ENCODE data around the gene CERS3.

DNA sequence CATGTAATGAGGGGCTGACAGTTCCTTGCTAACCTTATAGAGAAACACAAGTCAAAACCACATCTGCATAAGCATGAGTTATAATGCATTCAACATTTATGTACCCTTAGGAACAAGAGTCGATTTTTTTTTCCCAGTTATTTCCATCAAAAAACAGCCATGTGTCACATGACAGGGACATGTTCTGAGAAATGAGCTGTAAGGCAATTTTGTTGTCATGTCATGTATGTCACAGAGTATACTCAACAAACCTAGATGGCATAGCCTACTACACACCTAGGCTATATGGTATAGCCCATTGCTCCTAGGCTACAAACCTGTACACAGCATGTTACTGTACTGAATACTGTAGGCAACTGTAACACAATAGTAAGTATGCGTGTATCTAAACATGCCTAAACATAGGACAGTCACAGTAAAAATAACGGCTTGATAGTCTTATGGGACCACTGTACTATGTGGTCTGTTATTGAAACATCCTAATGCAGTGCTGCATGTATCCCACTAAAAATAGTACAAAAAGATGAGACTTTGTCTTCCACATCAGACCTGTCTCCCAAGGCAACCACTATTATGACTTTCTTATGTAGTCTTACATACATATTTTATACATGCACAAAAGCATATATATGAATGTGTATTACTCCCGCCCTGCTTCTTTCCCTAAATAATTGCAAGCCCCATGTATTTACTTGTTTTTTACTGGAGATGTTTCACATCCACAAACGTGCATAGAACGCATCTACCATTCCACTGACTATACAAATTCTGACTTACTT lies 38.3 kb upstream of the CERS3 start:
- TF ChIP-seq, protein P1, sequence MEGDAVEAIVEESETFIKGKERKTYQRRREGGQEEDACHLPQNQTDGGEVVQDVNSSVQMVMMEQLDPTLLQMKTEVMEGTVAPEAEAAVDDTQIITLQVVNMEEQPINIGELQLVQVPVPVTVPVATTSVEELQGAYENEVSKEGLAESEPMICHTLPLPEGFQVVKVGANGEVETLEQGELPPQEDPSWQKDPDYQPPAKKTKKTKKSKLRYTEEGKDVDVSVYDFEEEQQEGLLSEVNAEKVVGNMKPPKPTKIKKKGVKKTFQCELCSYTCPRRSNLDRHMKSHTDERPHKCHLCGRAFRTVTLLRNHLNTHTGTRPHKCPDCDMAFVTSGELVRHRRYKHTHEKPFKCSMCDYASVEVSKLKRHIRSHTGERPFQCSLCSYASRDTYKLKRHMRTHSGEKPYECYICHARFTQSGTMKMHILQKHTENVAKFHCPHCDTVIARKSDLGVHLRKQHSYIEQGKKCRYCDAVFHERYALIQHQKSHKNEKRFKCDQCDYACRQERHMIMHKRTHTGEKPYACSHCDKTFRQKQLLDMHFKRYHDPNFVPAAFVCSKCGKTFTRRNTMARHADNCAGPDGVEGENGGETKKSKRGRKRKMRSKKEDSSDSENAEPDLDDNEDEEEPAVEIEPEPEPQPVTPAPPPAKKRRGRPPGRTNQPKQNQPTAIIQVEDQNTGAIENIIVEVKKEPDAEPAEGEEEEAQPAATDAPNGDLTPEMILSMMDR (IDR thresholded peaks at IDR 0.05; ENCODE audit: low read depth, low read length, missing input control), result no peak
- TF ChIP-seq TAF1 (conservative IDR thresholded peaks at IDR 0.05) (no peak), RAD21 (IDR thresholded peaks at IDR 0.05) (no peak), SP1 (IDR thresholded peaks at IDR 0.05) (no peak), YY1 (IDR thresholded peaks at IDR 0.05) (no peak), EGR1 (IDR thresholded peaks at IDR 0.05; ENCODE audit: low read depth in 2 of 2) (no peak), RXRA (IDR thresholded peaks at IDR 0.05) (no peak), JUND (IDR thresholded peaks at IDR 0.05) (no peak)
- TF ChIP-seq, protein P2, sequence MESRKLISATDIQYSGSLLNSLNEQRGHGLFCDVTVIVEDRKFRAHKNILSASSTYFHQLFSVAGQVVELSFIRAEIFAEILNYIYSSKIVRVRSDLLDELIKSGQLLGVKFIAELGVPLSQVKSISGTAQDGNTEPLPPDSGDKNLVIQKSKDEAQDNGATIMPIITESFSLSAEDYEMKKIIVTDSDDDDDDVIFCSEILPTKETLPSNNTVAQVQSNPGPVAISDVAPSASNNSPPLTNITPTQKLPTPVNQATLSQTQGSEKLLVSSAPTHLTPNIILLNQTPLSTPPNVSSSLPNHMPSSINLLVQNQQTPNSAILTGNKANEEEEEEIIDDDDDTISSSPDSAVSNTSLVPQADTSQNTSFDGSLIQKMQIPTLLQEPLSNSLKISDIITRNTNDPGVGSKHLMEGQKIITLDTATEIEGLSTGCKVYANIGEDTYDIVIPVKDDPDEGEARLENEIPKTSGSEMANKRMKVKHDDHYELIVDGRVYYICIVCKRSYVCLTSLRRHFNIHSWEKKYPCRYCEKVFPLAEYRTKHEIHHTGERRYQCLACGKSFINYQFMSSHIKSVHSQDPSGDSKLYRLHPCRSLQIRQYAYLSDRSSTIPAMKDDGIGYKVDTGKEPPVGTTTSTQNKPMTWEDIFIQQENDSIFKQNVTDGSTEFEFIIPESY (IDR thresholded peaks at IDR 0.05), result no peak
- TF ChIP-seq, protein P3, sequence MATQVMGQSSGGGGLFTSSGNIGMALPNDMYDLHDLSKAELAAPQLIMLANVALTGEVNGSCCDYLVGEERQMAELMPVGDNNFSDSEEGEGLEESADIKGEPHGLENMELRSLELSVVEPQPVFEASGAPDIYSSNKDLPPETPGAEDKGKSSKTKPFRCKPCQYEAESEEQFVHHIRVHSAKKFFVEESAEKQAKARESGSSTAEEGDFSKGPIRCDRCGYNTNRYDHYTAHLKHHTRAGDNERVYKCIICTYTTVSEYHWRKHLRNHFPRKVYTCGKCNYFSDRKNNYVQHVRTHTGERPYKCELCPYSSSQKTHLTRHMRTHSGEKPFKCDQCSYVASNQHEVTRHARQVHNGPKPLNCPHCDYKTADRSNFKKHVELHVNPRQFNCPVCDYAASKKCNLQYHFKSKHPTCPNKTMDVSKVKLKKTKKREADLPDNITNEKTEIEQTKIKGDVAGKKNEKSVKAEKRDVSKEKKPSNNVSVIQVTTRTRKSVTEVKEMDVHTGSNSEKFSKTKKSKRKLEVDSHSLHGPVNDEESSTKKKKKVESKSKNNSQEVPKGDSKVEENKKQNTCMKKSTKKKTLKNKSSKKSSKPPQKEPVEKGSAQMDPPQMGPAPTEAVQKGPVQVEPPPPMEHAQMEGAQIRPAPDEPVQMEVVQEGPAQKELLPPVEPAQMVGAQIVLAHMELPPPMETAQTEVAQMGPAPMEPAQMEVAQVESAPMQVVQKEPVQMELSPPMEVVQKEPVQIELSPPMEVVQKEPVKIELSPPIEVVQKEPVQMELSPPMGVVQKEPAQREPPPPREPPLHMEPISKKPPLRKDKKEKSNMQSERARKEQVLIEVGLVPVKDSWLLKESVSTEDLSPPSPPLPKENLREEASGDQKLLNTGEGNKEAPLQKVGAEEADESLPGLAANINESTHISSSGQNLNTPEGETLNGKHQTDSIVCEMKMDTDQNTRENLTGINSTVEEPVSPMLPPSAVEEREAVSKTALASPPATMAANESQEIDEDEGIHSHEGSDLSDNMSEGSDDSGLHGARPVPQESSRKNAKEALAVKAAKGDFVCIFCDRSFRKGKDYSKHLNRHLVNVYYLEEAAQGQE (IDR thresholded peaks at IDR 0.05), result no peak
- TF ChIP-seq, protein P4, sequence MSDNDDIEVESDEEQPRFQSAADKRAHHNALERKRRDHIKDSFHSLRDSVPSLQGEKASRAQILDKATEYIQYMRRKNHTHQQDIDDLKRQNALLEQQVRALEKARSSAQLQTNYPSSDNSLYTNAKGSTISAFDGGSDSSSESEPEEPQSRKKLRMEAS (IDR thresholded peaks at IDR 0.05), result no peak

All from liver (tissue), 3 donors.